Suprapubic skin (tissue), 4 donors: ENCODE results near the gene RIMBP2.

Experiments used
- CTCF ChIP-seq, 2 donors: fragments of 200-600 bp in 1 of 2; fragments of 450-650 bp in 1 of 2; sonication (generic) in 1 of 2; IDR thresholded peaks; one replicate each; pipeline ENCODE4 v1.5.1; 2016 to 2019; ENCODE audit warnings: antibody characterized with exemption in 2 of 2, mild to moderate bottlenecking in 1 of 2, moderate library complexity in 1 of 2
- POLR2A ChIP-seq, 2 donors: fragments of 450-650 bp; IDR thresholded peaks; one replicate each; pipeline ENCODE4 v1.6.1; 2017; ENCODE audit warnings: antibody characterized with exemption in 2 of 2, mild to moderate bottlenecking in 2 of 2, moderate library complexity in 2 of 2
- POLR2AphosphoS5 ChIP-seq, 3 donors: sonication (generic); formaldehyde crosslinking; IDR thresholded peaks; one replicate each; pipeline ENCODE4 v1.6.1; 2017; ENCODE audit warnings: antibody characterized with exemption in 3 of 3

GRCh38 chr12:130611026-130611905 is 104.8 kb downstream of the RIMBP2 start:
- TF ChIP-seq CTCF (IDR thresholded peaks at IDR 0.05) (no peak), POLR2A (IDR thresholded peaks at IDR 0.05) (no peak), POLR2AphosphoS5 (IDR thresholded peaks at IDR 0.05) (no peak)
